Activated CD4-positive, alpha-beta T cell treated with anti-CD3 and anti-CD28 coated beads, Interleukin-2, amount 50 U/mL, for 16 hours (primary cell): ENCODE data around the gene ITGB3BP.
A peak's percentile ranks its signal among the peaks of the same experiment; 100 is the strongest.
"Not testable (repeated sequence)": the region's sequence is repeated elsewhere in the genome, so short reads cannot be mapped to it uniquely, and the experiment has no call there.

ENCODE experiments used
- DNase-seq: peaks from one replicate; pipeline ENCODE4 v3.0.0-alpha.2; 2020

ITGB3BP gene

DNA sequence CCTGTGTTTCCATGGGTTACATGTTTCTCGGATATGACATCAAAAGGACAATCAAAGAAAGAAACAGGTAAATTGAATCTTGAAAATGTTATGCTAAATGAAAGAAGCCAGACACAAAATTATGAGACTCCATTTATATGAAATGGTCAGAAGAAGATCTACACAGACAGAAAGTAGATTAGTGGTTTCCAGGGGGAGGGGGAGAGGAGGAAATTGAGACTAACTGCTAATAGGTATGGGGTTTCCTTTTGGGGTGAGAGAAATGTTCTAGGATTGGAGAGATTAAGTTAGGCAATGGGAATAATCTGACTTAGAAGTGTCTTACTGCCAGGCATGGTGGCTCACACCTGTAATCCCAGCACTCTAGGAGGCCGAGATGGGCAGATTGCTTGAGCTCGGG, 21.8 kb downstream of the ITGB3BP start:
- no peak for DNase-seq

DNA sequence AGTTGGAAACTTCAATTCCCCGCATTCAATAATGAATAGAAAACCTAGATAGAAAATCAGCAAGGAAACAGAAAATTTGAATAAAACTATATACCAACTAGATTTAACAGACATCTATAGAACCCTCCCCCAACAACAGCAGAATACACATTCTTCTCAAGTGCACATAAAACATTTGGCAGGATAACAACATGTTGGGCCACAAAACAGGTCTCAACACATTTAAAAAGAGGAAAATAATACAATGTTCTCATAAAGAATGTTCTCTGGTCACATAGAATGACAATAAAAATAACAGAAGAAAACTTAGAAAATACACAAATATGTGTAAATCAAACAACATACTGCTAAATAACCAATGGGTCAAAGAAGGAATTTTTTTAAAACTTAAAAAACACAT, 24.9 kb downstream of the ITGB3BP start:
- DNase-seq, result no peak

DNA sequence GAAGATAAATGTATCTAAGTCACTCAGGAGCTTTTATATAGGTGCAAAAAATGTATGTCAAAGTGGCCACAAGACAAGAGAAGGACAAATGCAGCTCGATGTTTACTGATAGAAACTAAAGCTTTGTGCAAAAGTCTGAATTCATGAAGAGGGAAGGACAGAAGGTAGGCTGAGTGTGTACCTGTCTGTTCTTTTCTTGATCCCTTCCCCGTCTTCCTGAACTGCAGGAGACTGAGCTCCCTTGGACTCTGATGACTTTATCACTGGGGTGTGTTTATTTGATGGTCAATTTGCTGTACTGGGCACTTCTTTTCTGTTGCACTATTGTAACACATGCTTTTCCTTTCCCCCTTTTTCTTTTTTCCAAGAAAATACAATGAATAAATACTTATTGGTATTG, 25.4 kb downstream of the ITGB3BP start:
- DNase-seq, result no peak

DNA sequence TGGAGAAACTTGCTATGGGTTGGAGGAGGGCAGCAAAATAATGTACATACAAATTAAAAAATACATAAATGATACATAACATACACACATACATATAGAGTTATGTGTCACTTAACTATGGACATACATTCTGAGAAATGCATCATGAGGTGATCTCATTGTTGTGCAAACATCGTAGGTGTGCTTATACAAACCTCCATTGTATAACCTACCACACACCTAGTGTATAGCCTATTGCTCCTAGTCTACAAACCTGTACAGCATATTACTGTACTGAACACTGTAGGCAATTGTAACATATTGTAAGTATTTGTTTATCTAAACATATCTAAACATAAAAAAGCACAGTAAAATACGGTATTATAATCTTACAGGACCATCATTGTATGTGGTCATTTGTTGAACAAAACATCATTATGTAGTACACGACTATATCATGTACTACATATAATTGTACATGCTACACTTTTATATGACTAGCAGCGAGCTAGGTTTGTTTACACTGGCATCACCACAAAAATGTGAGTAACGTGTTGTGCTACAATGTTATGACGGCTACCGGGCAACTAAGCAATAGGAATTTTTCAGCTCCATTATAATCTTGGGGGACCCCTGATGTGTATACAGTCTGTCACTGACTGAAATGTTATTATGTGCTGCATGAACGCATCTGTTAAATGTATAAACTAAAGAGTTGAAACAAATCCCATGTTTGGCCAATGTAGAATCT, 35.5 kb downstream of the ITGB3BP start:
- DNase-seq, result no peak

DNA sequence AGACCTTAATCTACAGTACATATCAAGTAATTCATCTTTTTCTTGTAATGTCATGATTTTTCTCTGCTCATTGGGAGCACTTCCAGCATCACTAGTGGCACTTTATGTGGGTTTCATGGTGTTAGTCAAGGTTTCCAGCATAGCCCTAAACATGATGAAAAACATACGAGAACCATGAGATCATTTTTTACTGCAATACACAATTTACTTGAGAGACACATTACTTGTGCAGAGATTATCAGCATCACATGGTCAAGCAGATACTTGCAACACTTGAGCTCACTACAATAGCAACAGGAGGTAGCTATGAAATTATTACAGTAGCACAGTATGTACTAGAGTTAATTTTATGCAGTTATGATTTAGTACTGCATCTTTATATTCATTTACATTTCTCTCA, 36.4 kb downstream of the ITGB3BP start:
- DNase-seq, result no peak

DNA sequence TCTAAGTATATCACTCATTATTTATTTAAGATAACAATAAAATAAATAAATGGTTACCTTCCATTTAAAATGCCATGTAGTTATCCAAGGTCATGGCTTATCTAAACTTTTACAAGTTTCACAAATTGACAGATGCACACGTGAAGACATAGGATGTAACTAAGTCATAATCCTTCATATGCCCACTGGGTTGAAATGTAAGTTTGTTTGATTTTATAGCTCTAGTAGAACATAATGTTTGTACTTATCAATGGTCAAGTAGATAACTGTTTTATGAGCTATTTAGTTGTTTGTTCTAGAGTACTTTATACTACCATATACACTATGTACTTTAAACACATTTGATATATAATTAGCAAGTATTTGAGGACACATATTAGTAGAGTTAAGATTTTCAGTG, 43.0 kb downstream of the ITGB3BP start:
- no peak for DNase-seq

DNA sequence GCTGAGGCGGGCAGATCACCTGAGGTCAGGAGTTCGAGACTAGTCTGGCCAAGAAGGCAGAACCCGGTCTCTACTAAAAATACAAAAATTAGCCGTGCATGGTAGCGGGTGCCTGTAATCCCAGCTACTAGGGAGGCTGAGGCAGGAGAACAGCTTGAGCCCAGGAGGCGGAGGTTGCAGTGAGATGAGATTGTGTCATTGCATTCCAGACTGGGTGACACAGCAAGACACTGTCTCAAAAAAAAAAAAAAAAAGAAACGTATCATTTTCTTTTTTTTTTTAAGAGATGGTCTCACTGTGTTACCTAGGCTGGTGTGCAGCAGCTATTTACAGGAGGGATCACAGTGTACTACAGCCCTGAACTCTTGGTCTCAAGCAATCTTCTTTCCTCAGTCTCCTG, 47.3 kb downstream of the ITGB3BP start:
- no peak for DNase-seq

DNA sequence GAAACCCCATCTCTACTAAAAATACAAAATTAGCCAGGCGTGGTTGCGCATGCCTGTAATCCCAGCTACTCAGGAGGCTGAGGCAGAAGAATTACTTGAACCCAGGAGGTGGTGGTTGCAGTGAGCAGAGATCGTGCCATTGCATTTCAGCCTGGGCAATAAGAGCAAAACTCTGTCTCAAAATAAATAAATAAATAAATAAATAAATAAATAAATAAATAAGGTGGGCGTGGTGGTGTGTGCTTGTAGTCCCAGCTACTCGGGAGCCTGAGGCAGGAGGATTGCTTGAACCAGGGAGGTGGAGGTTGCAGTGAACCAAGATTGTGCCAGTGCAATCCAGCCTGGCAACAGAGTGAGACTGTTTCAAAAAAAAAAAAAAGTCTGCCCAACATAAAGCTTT, 54.3 kb downstream of the ITGB3BP start:
- DNase-seq, result not testable (repeated sequence)

DNA sequence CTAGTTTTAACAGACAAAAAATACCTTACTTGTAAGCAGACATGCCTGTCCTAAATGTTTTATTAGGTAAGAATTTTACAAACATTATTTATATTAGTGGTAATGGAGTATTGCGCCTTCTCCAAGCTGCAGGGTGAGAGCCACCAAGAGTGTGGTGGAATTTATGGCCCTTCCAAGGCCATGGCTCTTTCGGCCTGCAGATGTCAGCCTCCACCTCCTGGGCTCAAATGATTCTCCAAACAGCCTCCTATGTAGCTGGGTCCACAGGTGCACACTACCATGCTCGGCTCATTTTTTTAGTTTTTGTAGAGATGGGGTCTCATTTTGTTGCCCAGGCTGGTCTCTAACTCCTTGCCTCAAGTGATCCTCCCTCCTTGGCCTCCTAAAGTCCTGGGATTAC, 56.3 kb downstream of the ITGB3BP start:
- DNase-seq, result no peak

DNA sequence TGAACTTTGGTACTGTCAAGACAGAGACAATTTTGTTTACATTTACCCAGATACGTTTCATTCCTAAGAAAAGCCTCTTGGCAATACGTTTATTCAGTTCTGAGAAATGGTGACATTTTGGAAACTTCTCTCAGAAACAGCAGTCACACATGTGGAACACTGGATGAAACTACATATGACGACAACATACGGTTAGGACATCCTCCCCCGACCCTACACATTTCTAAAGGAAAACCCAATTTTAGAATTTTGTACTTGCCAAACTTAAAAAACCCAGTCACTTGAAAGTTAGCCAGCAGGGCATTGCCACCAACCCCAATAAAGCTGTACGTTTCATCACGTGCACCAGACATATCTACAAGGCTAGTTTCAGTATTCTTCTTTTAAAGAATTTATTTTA, 56.8 kb downstream of the ITGB3BP start:
- no peak for DNase-seq

DNA sequence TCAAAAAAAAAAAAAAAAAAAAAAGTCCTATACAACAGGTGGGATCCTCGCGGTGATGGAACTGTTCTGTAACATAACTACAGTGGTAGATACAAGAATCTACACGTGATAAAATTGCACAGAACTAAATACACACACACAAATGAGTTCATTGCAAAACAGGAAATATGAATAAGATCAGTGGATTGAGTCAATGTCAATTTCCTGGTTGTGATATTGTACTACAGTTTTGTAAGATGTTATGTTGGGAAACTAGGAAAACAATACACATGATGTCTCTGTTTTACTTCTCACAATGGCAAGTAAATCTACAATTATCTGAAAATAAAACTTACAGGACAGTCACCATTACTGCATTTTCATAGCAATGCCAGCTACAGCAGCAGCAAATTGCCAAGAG, 59.8 kb downstream of the ITGB3BP start:
- peak; percentile 26 for DNase-seq

DNA sequence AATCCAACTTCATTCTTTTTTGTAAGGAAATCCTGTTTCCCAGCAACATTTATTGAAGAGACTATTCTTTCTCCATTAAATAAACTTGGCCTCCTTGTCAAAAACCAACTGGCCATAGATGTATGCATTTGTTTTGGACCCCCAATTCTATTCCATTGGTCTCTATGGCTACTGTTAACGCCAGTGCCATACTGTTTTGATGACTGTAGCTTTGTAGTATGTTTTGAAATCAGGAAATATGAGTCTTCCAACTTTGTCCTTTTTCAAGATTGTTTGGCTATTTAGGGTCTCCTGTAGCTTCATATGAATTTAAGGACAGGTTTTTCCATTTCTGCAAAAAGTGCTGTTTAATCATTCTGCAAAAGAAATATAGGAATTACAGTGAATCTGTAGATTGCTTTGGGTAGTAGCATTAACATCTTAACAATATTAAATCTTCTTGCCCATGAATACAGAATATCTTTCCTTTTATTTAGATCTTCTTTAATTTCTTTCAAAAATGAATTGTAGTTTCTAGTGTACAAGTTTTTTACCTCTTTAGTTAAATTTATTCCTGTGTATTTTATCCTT, 61.3 kb downstream of the ITGB3BP start:
- no peak for DNase-seq

DNA sequence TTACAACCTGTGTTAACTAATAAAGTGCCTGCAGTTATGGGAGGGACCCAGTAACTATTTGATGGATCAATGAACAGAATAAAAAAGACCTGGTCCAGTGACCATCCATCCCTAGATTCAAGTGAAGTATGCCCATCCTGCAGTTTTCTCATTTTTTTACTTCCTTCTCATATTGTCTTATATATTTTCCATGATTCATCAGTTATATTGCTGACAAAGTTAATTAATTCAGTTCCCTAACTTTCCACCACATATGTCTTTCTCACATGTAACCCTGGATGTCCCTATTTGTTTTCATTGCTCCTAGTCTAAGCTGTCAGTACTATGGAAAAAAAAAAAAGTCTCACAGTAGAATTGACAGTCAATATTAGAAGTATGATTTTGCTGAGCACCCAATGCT, 64.3 kb downstream of the ITGB3BP start:
- DNase-seq, result no peak

DNA sequence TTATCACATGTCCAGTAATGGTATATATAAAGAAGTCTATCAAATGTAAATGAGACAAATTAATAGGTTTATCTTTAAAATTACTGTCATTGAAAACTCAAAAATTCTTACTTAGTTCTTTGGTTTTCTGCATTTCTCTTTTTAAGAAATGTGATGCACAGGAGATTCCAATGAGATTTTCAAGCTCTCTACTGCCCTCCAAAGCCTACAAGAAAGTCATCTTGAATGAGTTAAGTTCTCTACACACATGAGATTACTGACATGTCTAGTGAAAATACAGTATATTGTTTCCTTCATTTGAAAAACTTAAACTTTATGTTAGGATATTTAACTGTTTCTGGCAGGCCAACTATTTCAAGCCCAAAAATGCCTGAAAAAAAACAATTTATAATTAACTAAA, 68.8 kb downstream of the ITGB3BP start:
- no peak for DNase-seq

DNA sequence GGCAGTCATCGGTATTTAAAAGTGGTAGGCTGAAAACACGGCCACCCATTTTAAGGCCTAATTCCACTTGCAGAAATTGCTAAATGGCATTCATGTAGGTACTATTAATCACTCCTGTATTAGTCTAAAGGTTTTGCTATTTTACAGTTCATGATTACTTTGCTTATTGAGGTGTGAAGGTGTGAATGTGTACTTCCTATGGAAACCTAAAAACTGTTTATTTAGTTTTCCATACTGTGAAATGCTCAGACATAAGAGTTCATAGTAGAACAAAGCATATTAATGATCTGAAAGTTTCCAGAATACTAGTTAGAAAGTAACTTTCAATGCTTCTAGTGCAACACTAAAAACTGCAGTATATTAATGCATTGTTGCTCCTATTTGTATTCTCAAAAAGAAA, 69.8 kb downstream of the ITGB3BP start:
- no peak for DNase-seq

DNA sequence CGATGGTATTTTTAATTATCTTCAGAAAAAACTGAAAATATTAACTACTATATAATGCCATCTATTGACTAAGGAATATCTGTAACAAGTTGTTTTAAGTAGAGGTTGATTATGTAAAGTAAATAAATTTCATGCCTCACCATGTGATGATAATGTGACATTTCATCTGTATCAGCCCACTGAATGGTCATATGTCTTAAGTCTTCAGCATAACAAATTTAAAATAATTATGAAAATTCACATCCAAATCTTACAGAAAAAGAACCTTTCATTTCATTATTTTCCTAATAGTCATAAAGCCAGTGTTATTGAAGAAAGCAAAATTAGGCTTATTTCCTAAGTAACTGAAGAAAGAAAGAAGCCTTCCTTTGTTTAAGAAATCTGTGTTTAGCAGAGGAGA, 72.6 kb downstream of the ITGB3BP start:
- DNase-seq, result no peak

DNA sequence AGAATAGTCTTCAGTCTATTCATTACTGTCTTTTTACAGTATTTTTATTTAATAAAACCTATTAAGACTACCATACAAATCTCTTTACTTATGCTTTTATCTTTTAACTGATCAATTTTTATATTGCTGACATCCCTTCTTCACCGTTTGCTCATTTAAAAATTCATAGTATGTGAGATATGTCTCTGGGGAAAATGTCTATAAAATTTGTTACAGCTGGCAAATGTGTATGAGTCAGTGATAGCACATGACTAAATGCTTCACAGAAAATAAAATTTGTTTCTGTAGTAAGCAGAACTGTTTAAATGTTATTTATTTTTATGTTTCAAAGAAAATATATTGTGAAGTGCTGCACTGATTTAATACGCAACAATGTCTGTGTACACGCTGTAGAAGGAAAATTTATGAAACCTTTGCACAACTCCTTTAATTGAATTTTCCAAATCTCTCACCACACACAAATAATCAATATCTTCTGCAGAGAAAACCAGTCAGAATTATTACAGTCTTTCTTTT, 74.2 kb downstream of the ITGB3BP start:
- no peak for DNase-seq

DNA sequence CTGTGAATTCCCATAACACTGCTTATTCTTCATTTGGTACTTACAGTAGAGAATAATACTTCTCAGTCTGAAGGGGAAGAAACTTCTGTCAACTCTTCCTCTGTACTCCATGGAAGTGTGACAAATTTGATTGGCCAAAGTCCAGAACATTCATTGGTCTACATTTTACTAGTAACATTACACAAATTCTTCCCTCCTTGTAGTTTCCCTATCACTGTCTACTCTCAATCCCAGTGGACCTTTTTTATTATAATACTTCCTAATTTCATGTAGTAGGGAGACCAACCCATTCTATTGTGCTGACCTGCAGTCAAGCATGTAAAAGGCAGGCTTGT, 80.9 kb downstream of the ITGB3BP start:
- no peak for DNase-seq

DNA sequence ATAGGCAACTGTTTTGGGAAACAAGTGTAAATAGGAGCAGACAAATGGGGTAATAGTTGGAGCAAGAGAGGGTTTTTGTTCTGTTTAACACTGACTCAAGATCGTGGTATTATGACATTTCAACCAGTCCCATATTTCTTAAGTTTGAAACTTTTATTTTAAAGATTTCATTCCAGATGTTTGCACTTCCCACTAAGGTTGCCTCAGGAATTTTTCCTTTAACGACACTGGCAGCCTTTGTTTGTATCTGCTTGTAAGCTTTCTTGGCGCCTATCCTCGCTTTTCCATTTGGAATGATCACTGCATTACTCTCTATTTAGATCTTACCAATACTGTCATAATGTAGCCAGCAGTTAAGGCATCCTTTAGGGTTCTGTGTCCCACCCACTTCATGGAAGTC, 87.9 kb downstream of the ITGB3BP start:
- no peak for DNase-seq

DNA sequence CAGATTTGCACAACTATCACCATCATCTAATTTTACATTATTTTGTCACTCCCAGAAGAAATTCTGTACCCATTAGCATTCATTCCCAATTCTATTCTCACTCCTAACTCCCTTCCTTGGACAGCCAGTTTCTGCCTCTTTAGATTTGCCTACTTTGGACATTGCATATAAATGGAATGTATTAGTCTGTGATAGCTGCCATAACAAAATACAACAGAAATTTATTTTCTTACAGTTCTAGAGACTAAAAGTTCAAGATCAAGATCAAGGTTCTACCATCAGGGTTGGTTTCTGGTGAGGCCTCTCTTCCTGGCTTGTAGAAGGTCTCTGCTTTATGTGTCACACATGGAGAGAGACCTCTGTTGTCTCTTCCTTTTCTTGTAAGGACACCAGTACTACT, 93.7 kb downstream of the ITGB3BP start:
- DNase-seq, result no peak

DNA sequence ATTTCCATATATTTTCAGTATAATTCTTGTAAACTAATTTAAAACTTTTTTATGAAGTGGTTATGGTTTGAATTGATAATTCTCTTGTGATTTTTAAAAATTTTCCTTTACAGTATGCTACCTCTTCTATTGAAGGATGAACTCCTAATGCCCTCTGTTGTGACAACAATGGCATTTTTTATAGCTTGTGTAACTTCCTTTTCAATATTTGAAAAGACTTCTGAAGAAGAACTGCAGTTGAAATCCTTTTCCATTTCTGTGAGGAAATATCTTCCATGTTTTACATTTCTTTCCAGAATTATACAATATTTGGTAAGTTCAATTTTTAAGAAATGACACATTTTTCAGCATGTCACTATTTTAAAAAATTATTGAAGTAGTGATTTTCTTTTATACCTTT, 94.2 kb downstream of the ITGB3BP start:
- DNase-seq, result no peak

DNA sequence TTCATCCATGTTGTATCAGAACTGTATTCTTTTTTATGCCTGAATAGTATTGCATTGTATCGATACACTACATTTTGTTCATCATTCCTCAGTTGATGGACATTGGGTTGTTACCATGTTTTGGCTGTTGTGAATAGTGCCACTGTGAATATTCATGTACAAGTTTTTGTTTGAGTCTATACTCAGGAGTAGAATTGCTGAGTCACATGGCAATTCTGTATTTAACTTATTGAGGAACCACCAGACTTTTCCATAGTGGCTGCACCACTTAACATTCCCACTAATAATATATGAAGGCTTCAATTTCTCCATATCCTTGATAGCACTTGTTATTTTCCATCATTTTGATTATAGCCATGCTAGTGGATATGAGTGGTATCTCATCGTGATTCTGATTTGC, 99.4 kb downstream of the ITGB3BP start:
- no peak for DNase-seq

DNA sequence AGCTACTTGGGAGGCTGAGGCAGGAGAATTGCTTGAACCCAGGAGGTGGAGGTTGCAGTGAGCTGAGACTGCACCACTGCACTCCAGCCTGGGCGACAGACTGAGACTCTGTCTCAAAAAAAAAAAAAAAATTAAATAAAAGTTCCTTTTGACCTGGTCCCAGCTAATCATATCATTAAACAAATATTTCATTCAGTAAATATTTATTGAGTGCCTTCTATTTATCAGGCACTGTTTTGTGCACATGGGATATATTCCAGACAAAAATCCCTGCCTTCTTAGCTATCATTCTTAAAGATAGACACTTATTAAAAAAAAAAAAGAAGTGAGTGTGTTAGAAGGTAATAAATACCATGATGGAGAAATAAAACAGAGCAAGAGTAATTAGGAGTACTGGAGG, 102.3 kb downstream of the ITGB3BP start:
- DNase-seq, result not testable (repeated sequence)

DNA sequence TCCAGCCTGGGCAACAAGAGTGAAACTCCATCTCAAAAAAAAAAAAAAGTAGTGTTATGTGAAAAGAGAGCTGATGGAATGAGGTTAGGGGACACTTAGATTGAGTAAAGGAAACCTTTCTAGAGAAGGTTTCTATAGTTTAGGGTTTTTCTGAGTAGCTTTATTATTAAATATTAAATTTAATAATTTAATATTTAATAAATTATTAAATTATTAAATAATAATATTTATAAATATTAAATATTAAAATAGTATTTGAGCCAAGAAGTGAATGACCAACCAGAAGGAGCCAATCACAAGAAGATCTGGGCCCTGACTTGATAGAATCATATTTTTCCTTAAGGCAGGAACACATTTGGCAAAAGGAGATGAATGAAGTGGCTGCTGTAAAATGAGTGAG, 104.9 kb downstream of the ITGB3BP start:
- DNase-seq, result no peak

DNA sequence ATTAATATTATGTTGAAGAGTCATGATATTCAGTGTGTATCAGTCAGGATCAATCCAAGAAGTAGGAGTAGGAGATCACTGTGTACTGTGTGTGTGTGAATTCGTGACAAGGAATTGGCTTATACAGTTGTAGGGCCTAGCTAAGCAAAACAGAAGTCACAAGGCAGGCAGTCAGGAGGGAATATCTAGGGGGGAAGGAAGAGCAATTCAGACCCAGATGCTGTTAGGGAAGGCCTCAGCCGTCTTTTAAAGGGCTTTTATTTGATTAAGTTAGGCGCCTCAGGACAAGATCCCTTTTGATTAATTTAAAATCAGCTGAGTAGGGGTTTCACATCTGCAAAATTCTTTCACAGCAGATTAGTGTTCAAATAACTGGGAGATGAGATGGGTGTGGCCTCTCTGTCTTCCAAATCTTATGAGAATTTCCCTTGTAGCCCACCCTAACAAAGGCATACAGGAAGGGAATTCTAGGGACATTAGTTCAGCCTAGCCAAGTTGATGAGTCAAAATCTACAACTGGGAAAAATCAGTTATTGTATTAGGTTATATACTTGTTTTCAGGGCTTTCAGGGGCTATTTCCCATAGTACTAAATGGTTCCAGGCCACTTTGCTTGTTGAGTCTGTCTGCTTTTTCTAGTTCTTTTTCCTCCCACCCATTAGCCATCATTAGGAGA, 108.2 kb downstream of the ITGB3BP start:
- no peak for DNase-seq
